ENCODE measurements around the gene MCF2.

The MCF2 gene

GRCh38 chrX:139639253-139639652 lies 68.7 kb downstream of the MCF2 start:
- no peaks in the 10 kb centered on the region for H3K36me3 ChIP-seq (ENCODE audit: control insufficient read depth in 4 of 4, insufficient read depth in 4 of 4, low read length in 3 of 4)
- CTCF ChIA-PET = no interaction called here
- no peaks in the 10 kb centered on the region for H3K4me1 ChIP-seq (ENCODE audit: control extremely low read depth in 1 of 4, control insufficient read depth in 4 of 4, insufficient read depth in 4 of 4, low read length in 3 of 4)
- 84% methylated on average over 7 of the region's 8 CpGs for WGBS (ENCODE audit: insufficient coverage)
- H3K9me3 ChIP-seq (ENCODE audit: control extremely low read depth in 1 of 5, control insufficient read depth in 4 of 5, insufficient read depth in 2 of 5, low read depth in 1 of 5, low read length in 4 of 5) = no peaks in the 10 kb centered on the region
- H3K27me3 ChIP-seq (replicated peaks in 2 of 5; ENCODE audit: control insufficient read depth in 4 of 5, insufficient read depth in 5 of 5, low read length in 4 of 5) = peaks cover 0 to 8% (median 0%) of the 10 kb centered on the region in 5 experiments
- H3K27ac ChIP-seq (ENCODE audit: insufficient read depth in 1 of 2, low read depth in 1 of 2, low read length in 2 of 2, poor library complexity in 1 of 2, severe bottlenecking in 2 of 2) = no peak overlapping the region
- no peak for DNase-seq
- POLR2A ChIA-PET = no interaction called here
- no peak overlapping the region for H3K4me3 ChIP-seq (ENCODE audit: control insufficient read depth in 1 of 7, extremely low read depth in 1 of 7, insufficient read depth in 4 of 7, low read depth in 2 of 7, low read length in 6 of 7)

- no peak for DNase-seq
- ChIA-PET POLR2A (no interaction called here), CTCF (no interaction called here)
- no CpG with 5 or more reads among the region's 1 CpG for WGBS (ENCODE audit: insufficient coverage)
- Histone ChIP-seq H3K9me3 (ENCODE audit: control extremely low read depth in 1 of 5, control insufficient read depth in 4 of 5, insufficient read depth in 2 of 5, low read depth in 1 of 5, low read length in 4 of 5) (peaks cover 0 to 1% (median 0%) of the 10 kb centered on the region in 5 experiments), H3K36me3 (ENCODE audit: control insufficient read depth in 4 of 4, insufficient read depth in 4 of 4, low read length in 3 of 4) (no peaks in the 10 kb centered on the region), H3K4me1 (ENCODE audit: control extremely low read depth in 1 of 4, control insufficient read depth in 4 of 4, insufficient read depth in 4 of 4, low read length in 3 of 4) (no peaks in the 10 kb centered on the region), H3K27ac (ENCODE audit: insufficient read depth in 1 of 2, low read depth in 1 of 2, low read length in 2 of 2, poor library complexity in 1 of 2, severe bottlenecking in 2 of 2) (no peak overlapping the region), H3K4me3 (ENCODE audit: control insufficient read depth in 1 of 7, extremely low read depth in 1 of 7, insufficient read depth in 4 of 7, low read depth in 2 of 7, low read length in 6 of 7) (no peak overlapping the region), H3K27me3 (replicated peaks in 2 of 5; ENCODE audit: control insufficient read depth in 4 of 5, insufficient read depth in 5 of 5, low read length in 4 of 5) (no peaks in the 10 kb centered on the region)
Observed at GRCh38 chrX:139600105-139600504, 107.9 kb downstream of the MCF2 start.

GRCh38 chrX:139596068-139596467 lies 111.9 kb downstream of the MCF2 start:
- ChIA-PET CTCF (no interaction called here), POLR2A (no interaction called here)
- DNase-seq = no peak
- no peaks in the 10 kb centered on the region for H3K4me1 ChIP-seq (ENCODE audit: control extremely low read depth in 1 of 4, control insufficient read depth in 4 of 4, insufficient read depth in 4 of 4, low read length in 3 of 4)
- H3K9me3 ChIP-seq (ENCODE audit: control extremely low read depth in 1 of 5, control insufficient read depth in 4 of 5, insufficient read depth in 2 of 5, low read depth in 1 of 5, low read length in 4 of 5) = no peaks in the 10 kb centered on the region
- H3K36me3 ChIP-seq (ENCODE audit: control insufficient read depth in 4 of 4, insufficient read depth in 4 of 4, low read length in 3 of 4) = no peaks in the 10 kb centered on the region
- no peaks in the 10 kb centered on the region for H3K27me3 ChIP-seq (replicated peaks in 2 of 5; ENCODE audit: control insufficient read depth in 4 of 5, insufficient read depth in 5 of 5, low read length in 4 of 5)
- no peak overlapping the region for H3K27ac ChIP-seq (ENCODE audit: insufficient read depth in 1 of 2, low read depth in 1 of 2, low read length in 2 of 2, poor library complexity in 1 of 2, severe bottlenecking in 2 of 2)
- no peak overlapping the region for H3K4me3 ChIP-seq (ENCODE audit: control insufficient read depth in 1 of 7, extremely low read depth in 1 of 7, insufficient read depth in 4 of 7, low read depth in 2 of 7, low read length in 6 of 7)
- 75% methylated on average over 1 of the region's 4 CpGs for WGBS (ENCODE audit: insufficient coverage)

- CTCF ChIA-PET = no interaction called here
- H3K36me3 ChIP-seq (ENCODE audit: control insufficient read depth in 4 of 4, insufficient read depth in 4 of 4, low read length in 3 of 4) = no peaks in the 10 kb centered on the region
- H3K9me3 ChIP-seq (ENCODE audit: control extremely low read depth in 1 of 5, control insufficient read depth in 4 of 5, insufficient read depth in 2 of 5, low read depth in 1 of 5, low read length in 4 of 5) = no peaks in the 10 kb centered on the region
- no peaks in the 10 kb centered on the region for H3K4me1 ChIP-seq (ENCODE audit: control extremely low read depth in 1 of 4, control insufficient read depth in 4 of 4, insufficient read depth in 4 of 4, low read length in 3 of 4)
- H3K27me3 ChIP-seq (replicated peaks in 2 of 5; ENCODE audit: control insufficient read depth in 4 of 5, insufficient read depth in 5 of 5, low read length in 4 of 5) = peaks cover 0 to 6% (median 0%) of the 10 kb centered on the region in 5 experiments
- DNase-seq = no peak
- 90% methylated on average over 2 of the region's 5 CpGs for WGBS (ENCODE audit: insufficient coverage)
- H3K27ac ChIP-seq (ENCODE audit: insufficient read depth in 1 of 2, low read depth in 1 of 2, low read length in 2 of 2, poor library complexity in 1 of 2, severe bottlenecking in 2 of 2) = no peak overlapping the region
- POLR2A ChIA-PET = no interaction called here
- no peak overlapping the region for H3K4me3 ChIP-seq (ENCODE audit: control insufficient read depth in 1 of 7, extremely low read depth in 1 of 7, insufficient read depth in 4 of 7, low read depth in 2 of 7, low read length in 6 of 7)
Observed at GRCh38 chrX:139585613-139586012, 122.4 kb downstream of the MCF2 start.

- 80% methylated on average over 1 of the region's 4 CpGs for WGBS (ENCODE audit: insufficient coverage)
Observed at GRCh38 chrX:139581068-139581467, 126.9 kb downstream of the MCF2 start.

GRCh38 chrX:139566981-139567380 lies 141.0 kb downstream of the MCF2 start:
- Histone ChIP-seq H3K4me1 (ENCODE audit: control extremely low read depth in 1 of 4, control insufficient read depth in 4 of 4, insufficient read depth in 4 of 4, low read length in 3 of 4) (no peaks in the 10 kb centered on the region), H3K4me3 (ENCODE audit: control insufficient read depth in 1 of 7, extremely low read depth in 1 of 7, insufficient read depth in 4 of 7, low read depth in 2 of 7, low read length in 6 of 7) (no peak overlapping the region), H3K27ac (ENCODE audit: insufficient read depth in 1 of 2, low read depth in 1 of 2, low read length in 2 of 2, poor library complexity in 1 of 2, severe bottlenecking in 2 of 2) (no peak overlapping the region), H3K9me3 (ENCODE audit: control extremely low read depth in 1 of 5, control insufficient read depth in 4 of 5, insufficient read depth in 2 of 5, low read depth in 1 of 5, low read length in 4 of 5) (no peaks in the 10 kb centered on the region), H3K27me3 (replicated peaks in 2 of 5; ENCODE audit: control insufficient read depth in 4 of 5, insufficient read depth in 5 of 5, low read length in 4 of 5) (peaks cover 0 to under 1% (median 0%) of the 10 kb centered on the region in 5 experiments), H3K36me3 (ENCODE audit: control insufficient read depth in 4 of 4, insufficient read depth in 4 of 4, low read length in 3 of 4) (no peaks in the 10 kb centered on the region)
- POLR2A ChIA-PET = no interaction called here
- CTCF ChIA-PET = interaction anchor here (0.9 kb wide), 1 partner anchor 15 kb away, joined by 3 read pairs; no protein-coding TSS in a partner anchor
- DNase-seq = no peak
- no CpG with 5 or more reads among the region's 1 CpG for WGBS (ENCODE audit: insufficient coverage)

More at GRCh38 chrX:139581068-139581467, 126.9 kb downstream of the MCF2 start:
- Histone ChIP-seq H3K36me3 (ENCODE audit: control insufficient read depth in 4 of 4, insufficient read depth in 4 of 4, low read length in 3 of 4) (no peaks in the 10 kb centered on the region), H3K9me3 (ENCODE audit: control extremely low read depth in 1 of 5, control insufficient read depth in 4 of 5, insufficient read depth in 2 of 5, low read depth in 1 of 5, low read length in 4 of 5) (no peaks in the 10 kb centered on the region), H3K27me3 (replicated peaks in 2 of 5; ENCODE audit: control insufficient read depth in 4 of 5, insufficient read depth in 5 of 5, low read length in 4 of 5) (peaks cover 0 to 6% (median 0%) of the 10 kb centered on the region in 5 experiments), H3K4me1 (ENCODE audit: control extremely low read depth in 1 of 4, control insufficient read depth in 4 of 4, insufficient read depth in 4 of 4, low read length in 3 of 4) (no peaks in the 10 kb centered on the region), H3K27ac (ENCODE audit: insufficient read depth in 1 of 2, low read depth in 1 of 2, low read length in 2 of 2, poor library complexity in 1 of 2, severe bottlenecking in 2 of 2) (no peak overlapping the region), H3K4me3 (ENCODE audit: control insufficient read depth in 1 of 7, extremely low read depth in 1 of 7, insufficient read depth in 4 of 7, low read depth in 2 of 7, low read length in 6 of 7) (no peak overlapping the region)
- ChIA-PET POLR2A (no interaction called here), CTCF (no interaction called here)
- DNase-seq = no peak

GRCh38 chrX:139563251-139563650 lies 144.7 kb downstream of the MCF2 start:
- Histone ChIP-seq H3K9me3 (ENCODE audit: control extremely low read depth in 1 of 5, control insufficient read depth in 4 of 5, insufficient read depth in 2 of 5, low read depth in 1 of 5, low read length in 4 of 5) (no peaks in the 10 kb centered on the region), H3K27ac (ENCODE audit: insufficient read depth in 1 of 2, low read depth in 1 of 2, low read length in 2 of 2, poor library complexity in 1 of 2, severe bottlenecking in 2 of 2) (no peak overlapping the region), H3K4me1 (ENCODE audit: control extremely low read depth in 1 of 4, control insufficient read depth in 4 of 4, insufficient read depth in 4 of 4, low read length in 3 of 4) (no peaks in the 10 kb centered on the region), H3K4me3 (ENCODE audit: control insufficient read depth in 1 of 7, extremely low read depth in 1 of 7, insufficient read depth in 4 of 7, low read depth in 2 of 7, low read length in 6 of 7) (no peak overlapping the region), H3K27me3 (replicated peaks in 2 of 5; ENCODE audit: control insufficient read depth in 4 of 5, insufficient read depth in 5 of 5, low read length in 4 of 5) (no peaks in the 10 kb centered on the region), H3K36me3 (ENCODE audit: control insufficient read depth in 4 of 4, insufficient read depth in 4 of 4, low read length in 3 of 4) (no peaks in the 10 kb centered on the region)
- DNase-seq = no peak
- ChIA-PET POLR2A (no interaction called here), CTCF (no interaction called here)
- 81% methylated on average over 3 of the region's 5 CpGs for WGBS (ENCODE audit: insufficient coverage)
